HG03097 (cell line): ENCODE results near the gene MTCH1.
A peak's percentile ranks its signal among the peaks of the same experiment; 100 is the strongest.

Source experiments
- ATAC-seq: cut with Tn5 transposase; IDR thresholded peaks from one replicate; pipeline ENCODE4 v1.9.1; 2021; ENCODE audit not compliant: unreplicated experiment, low FRiP score

Gene MTCH1, protein sequence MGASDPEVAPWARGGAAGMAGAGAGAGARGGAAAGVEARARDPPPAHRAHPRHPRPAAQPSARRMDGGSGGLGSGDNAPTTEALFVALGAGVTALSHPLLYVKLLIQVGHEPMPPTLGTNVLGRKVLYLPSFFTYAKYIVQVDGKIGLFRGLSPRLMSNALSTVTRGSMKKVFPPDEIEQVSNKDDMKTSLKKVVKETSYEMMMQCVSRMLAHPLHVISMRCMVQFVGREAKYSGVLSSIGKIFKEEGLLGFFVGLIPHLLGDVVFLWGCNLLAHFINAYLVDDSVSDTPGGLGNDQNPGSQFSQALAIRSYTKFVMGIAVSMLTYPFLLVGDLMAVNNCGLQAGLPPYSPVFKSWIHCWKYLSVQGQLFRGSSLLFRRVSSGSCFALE

DNA sequence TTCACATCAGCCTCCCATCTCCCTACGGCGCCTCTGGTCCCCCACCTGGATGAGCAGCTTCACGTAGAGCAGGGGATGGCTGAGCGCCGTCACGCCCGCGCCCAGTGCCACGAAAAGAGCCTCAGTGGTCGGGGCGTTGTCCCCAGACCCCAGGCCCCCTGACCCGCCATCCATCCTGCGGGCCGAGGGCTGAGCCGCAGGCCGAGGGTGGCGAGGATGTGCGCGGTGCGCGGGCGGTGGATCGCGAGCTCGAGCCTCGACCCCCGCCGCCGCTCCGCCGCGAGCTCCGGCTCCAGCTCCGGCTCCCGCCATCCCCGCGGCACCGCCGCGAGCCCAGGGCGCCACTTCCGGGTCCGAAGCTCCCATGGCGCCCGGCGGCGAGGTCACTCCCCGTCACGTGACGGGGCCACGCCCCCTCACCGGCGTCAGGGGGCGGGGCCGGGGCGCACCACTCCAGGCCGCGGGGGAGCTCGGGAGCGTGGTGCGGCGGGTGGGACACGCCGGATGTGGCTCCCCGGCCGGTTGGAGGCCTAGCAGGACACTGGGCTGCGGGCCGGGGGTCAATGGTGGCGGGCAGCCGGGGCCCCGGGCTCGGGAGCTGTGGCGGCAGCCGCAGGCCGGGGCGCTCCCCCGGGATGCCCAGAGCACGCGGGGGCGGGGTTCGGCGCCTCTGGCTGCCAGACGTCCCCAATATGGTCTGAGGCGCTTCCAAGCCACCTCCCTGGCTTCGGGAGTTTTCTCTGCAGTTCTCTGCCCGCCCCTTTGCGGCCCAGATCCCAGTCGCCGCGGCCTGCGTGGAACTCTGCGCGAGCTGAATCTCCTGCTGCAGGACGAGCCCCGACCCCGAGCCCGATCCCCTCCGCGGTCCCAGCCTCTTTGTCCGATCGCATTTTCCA is at the start of gene MTCH1:
MTCH1 (minus strand) TSS at position 389 of the 896 bp plus-strand sequence; CDS start at position 366, 23 bp downstream.
- ATAC-seq: peak; percentile 83

DNA sequence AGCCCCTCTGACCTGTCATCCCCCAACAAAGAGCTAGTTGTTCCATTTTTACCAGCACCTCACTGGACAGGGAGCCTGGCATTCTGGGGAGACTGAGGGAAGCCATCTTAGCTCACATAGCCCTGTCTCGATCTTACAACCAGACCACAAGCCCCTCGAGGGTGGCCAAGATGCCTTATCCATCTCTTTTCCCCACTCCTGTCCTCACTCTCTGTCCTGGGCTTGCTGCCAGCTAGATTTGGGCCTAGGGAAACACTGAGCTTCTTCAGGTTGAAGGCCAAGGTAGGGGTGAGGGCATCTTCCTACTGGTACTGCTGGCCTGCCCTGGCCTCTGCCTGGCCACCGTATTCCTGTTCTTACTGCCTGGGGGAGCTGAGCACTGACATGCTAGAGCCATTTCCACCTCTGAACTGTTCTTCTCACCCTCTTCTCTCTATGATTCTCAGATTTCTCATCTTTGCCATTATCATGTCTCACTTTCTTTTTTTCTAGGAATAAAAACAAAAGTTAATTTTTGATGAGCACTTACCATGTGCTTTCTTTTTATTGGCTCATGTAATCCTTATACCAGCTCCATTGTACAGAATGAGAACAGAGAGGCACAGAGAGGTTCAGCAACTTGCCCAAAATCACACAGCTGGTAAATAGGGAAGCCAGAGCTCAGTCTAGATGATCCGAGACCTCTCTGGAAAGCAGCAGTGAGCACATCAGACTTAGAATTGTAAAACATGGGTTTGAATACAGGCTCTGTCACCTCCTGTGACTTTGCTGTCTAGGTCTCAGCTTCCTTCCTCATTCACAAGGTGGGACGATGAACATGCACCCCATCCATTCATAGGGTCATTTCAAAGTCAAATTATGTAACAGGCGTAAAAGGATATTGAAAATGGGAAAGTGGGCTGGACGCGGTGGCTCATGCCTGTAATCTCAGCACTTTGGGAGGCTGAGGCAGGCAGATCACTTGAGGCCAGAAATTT is 48.1 kb upstream of the MTCH1 start:
- ATAC-seq: no peak

DNA sequence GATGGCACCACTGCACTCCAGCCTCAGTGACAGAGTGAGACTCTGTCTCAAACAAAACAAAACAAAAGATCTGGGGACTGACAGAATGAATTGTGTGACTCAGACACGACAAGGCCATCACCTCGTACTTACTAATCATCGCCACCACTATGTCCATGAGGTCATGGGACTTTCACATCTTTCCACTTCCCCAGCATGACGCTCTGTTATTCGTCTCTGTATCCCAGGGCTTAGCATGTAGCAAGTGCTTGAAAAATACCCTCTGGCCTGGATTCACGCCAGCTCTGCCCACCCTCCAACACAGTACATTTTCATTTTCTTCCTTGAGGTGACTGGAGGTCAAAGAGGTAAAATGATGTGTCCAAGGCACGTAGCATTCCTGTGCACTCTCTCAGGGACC is 47.3 kb upstream of the MTCH1 start:
- ATAC-seq: no peak

DNA sequence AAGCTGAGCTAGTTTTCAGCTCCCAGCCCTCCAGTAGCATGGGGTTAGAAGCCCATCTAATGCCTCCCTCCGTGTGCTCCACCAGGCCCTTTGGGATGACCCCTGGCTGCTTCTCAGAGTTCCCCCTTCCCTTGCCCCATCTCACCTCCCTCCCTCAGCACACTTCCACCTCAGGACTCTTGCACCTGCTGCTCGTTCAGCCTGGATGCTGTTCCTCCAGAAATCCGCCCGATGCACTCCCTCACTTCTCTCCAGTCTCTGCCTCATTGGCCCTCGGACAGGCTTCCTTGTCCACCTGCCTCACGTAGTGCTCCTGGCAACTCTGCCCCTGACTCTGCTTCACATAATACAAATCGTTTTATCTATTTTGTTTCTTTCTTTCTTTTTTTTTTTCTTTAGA is 46.2 kb upstream of the MTCH1 start:
- ATAC-seq: no peak

DNA sequence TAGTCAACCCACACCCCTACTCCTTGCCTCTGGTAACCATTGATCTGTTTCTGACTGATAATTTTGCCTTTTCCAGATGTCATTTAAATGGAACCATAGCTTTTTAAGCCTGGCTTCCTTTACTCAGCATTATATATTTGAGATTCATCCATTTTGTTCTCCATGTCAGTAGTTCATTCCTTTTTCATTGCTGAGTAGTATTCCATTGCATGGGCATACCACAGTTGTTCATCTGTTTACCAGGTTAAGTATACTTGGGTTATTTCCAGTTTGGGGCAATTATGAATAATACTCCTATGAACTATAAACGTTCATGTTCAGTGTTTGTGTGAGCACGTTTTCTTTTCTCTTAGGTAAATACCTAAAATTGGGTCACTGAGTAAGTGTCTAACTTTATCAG is 44.6 kb upstream of the MTCH1 start:
- ATAC-seq: no peak

DNA sequence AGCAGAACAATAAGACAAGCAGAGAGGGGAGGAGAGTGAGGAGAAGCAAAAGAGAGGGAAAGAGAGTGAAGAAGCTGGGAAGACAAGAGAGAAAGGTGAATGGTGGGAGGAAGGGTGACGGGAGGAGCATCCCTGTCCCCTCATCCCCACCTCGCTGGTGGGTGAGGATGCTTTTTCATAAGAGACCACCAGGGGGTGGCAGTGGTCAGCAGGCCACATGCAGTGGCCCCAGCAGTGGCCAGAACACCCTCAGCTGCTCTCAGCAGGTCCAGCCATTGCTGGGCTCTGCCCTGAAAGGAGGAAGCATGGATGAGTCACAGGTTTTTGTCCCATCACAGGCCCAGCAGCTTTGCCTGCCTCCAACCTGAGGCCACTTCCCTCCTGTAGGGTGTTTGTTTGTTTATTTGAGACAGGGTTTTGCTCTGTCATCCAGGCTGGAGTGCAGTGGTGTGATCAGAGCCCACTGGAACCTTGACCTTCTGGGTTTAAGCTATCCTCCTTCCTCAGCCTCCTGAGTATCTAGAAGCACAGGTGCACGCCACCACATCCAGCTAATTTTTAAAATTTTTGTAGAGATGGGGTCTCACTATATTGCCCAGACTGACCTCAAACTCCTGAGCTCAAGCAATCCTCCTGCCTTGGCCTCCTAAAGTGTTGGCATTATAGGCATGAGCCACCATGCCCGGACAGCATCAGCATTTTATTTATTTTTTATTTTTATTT is 43.4 kb upstream of the MTCH1 start:
- no peak for ATAC-seq

DNA sequence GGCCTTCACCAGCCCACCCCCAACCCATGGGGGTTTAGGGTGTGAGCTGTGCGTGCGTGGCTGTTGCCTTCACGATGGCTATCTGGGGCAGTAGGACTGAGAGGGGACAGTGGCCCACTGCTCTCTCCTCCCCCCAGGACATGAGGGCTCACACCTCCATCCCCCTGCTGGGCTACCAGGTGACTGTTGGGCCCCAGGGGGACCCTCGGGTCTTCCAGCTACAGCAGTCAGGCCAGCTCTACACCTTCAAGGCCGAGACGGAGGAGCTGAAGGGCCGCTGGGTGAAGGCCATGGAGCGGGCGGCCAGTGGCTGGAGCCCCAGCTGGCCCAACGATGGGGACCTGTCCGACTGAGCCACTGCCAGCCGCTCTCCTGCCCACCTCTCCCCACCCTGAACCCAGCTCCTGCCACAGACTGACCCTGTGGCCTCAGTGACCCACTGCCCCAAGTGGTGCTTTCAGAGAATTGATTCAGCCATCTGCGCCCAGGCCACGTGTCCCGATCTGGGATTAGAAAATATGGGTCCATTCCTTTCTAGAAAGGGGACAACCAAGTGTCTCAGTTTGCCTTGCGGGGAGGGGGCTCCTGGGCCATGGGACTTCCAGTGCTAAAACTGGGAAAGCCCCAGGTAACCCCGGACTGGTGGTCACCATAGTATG is 41.9 kb upstream of the MTCH1 start:
- no peak for ATAC-seq

DNA sequence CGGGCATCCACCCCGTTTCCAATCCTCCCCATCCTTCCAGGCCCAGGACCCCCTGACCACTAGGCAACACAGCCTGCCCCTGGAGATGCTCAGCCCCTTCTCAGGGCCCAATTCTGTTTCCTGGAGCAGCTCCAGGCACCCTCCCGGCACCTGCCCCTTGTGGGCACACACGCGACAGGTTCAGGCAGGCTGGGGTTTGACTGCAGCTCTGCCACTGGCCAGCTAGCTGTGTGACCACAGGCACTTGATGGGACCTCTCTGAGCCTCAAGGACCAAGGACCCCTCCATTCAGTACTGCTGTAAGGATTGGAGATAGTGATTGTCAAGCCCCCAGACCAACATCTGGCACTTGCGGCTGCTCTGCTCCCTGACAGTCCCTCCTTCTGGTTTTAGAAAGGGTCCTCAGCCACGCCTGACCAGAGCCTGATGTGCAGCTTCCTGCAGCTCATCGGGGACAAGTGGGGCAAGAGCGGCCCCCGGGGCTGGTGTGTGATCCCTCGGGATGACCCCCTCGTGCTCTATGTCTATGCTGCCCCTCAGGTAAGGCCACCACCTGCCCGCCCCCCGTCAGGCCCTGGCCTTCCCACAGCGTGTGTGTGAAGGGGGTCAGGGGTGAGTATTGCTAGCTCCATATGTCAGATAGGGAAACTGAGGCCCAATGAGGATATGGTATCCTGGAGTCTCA is 41.2 kb upstream of the MTCH1 start:
- ATAC-seq: no peak

DNA sequence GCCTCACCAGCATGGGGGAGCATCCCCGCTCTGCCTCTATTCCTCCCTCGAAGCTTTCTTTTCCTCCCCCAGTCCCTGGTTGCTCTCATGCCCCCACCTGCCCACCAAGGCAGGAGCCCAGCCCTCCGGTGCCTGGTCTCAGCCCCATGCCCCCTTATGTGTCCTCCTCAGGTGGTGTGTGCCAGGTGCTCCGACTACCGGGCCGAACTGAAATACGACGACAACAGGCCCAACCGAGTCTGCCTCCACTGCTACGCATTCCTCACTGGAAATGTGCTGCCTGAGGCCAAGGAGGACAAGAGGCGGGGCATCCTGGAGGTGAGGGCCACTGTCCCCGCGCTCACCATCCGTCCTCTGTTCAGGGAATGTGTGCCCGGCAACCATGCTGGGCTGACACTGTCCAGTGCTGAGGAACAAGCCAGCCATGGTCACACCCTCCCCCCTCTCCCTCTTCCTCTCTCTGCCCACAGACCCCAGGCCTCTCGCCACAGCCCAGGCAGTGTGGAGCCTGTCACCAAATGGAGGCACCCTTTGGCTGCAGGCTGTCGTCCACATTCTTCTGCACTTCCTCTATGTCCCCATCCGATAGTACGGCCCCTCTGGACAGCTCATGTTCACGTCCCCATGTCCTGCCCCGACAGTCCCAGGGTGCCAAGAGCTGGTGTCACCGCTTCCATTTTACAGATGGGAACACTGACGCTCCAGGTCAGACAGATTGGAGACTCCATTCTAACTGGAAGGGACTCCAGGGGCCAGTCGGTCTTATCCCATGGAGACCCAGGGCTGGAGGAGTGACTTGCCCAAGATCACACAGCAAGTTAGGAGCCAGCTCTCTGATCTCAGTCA is 39.8 kb upstream of the MTCH1 start:
- no peak for ATAC-seq

DNA sequence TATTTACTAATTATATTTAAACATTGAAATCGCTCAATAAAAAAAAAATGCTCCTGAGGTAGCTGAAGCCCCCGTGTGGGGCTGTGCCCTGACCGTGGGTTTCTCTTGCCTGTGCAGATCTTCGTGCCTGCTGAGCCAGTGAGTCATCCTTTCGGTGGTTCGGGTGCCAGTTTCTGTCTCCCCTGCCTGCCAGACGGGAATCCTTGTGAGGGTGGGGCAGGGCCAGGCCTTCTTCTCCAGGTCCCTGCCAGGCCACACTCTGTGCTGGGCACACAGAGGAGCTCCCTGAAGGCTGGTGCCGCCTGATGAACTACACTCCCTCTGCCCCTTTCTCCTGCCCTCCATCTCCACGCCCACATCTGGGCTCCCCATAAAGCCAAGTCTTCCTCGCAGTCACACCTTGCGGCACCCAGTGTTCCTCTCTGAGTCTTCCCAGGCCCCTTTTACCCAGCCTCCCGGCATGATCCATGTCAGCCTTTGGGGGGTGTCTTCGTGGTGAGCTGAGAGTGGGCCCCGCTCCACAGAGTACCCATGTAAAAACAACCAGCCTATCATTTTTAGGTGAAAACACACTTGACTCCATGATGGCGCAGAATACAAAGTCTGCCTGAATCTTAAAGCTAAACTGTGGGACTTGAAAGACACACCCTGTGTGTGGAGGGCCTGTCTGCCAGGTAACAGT is 38.8 kb upstream of the MTCH1 start:
- ATAC-seq: no peak

DNA sequence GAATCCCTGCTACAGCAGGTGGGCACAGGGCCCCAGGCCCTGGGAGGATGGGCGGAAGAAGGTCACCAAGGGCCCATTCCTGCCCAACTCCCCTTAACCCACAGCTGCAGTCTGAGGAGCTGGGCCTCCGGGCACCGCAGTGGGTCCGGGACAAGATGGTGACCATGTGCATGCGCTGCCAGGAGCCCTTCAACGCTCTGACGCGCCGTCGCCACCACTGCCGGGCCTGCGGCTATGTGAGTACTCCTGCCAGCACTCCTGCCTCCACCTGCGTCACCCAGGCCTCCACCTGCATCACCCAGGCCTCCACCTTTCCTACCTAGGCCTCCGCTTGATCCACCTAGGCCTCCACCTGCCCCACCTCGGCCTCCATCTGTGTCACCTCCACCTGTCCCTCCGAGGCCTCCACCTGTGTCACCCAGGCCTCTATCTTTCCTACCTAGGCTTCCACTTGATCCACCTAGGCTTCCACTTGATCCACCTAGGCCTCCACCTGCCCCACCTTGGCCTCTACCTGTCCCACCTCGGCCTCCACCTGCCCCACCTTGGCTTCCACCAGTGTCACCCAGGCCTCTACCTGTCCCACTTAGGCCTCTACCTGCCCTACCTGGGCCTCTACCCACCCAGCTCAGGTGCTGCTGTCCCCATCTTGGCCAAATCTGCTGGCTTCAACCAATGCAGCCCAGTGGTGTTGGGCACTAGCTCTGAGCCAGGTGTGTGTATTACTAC is 36.3 kb upstream of the MTCH1 start:
- ATAC-seq: no peak

DNA sequence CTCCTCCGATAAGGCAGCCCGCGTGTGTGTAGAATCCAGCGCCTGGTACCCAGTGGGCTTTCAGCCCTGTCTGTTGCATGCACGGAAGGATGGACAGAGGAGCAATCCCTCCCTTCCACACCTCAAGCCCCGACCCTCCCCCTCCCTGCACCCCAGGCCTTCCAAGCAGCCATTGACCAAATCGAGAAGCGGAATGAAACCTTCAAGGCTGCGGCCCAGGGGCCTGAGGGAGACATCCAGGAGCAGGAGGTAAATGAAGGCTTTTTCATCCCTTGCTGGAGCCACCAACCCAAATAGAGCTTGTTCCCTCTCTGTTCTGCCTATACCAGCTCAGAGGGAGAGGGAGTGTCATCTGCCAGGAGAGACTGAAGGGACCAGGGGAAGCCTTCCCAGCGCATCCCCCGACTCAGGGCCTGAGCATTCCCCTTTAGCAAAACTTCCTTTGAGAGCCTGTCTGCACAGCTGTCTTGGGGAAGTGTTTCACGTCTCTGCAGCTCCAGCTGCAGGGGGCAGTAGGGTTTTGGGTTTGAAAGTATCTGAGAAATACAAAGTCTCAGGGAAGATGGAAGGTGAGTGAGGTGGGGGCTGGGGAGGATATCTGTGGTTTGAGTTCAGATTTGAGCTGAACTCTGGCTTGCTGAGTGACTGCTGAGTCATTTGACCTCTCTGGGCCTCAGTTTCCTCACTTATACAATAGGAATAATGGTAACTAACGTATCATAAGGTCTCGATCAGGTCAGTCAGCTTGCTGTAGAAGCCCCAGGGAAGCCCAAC is 35.5 kb upstream of the MTCH1 start:
- no peak for ATAC-seq

DNA sequence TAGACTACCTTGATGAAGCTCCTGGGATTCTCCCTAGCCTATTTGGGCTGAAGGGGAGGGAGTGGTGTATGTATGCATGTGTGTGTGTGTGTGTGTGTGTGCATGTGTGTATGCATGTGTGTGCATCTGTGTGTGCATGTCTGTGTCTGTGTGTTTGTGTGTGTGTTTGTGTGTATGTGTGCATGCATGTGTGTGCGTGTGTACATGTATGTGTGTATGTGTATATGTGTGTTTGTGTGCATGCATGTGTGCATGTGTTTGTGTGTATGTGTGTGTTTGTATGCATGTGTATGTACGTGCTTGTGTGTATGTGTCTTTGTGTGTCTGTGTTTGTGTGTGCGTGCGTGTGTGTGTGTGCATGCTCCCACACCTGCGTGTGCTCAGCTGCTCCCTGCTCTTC is 34.8 kb upstream of the MTCH1 start:
- ATAC-seq: no peak

DNA sequence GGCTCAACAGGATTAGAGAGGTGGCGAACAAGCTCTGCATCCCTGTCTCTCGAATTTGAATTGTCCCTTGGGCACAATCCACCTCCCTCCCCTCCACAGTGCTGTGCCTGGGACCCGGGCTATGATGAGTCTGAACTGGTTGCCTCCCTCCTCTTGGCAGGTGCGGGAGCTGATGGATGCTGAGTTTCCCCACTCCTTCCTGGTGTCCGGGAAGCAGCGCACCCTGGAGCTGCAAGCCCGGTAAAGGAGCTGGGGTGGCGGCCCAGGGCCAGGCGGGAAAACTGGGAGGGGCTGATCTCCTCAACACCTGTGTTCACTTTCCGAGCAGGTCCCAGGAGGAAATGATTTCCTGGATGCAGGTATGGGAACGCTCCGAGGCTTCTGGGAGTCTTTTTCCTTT is 34.4 kb upstream of the MTCH1 start:
- no peak for ATAC-seq

DNA sequence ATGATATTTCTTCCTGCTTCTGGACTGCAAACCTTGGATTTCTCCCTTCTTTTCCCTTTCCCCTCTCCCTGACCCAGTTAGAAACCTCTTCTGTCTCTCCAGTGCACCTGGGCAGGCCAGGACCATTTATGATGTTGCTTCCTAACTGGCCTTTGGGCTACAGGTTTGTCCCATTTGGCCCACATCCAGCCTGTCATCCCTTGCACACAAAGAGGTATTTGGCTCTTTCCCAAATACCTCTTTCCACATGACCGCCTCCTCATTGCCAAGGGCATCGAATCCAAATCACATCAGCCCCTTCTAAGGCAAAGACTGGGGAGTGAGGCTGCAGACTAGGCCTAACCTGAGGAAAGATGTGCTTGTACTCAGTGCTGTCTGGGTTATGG is 33.1 kb upstream of the MTCH1 start:
- no peak for ATAC-seq
